ENCODE data around the gene DHX9.

DNA sequence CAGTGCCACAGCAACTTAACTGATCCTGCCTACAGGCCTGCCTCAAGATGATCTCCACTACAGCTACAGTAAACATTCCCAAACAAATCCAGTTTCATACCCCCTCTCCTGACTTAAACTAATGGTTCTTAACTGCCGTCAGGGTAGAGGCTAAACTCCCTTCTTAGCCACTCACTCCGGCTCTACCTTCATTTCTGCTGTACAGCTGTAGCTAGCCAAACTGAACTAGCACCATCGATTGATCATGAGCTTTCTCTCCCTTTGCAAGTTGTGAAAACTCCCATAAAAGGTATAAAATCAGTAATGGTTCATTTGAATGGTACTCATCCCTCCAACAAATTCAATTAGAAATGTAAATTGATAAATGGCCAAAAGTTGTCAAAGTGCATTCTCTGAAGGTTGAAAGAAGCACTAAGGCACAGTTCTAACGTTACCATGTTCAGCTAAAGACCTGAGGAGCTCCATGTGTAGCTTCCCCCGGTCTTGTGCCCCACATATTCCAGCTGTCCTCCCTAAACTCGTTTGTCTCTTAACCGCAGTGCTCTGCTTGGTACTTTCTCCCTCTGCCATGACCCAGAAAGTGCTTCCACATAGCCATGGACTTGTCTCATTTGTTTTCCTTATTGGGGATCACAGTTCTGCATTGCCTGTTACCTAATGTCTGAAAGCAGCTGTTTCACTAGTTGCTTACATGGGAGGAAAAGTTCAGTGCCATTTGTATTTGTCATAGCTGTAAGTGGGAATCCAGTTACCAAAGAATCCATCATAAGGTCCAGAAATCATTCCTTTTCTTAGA lies 49.8 kb downstream of the DHX9 start:
- TF ChIP-seq CTCF (IDR thresholded peaks at IDR 0.05; ENCODE audit: borderline replicate concordance, extremely low read depth, low read length, poor library complexity, severe bottlenecking) = no peak
- TF ChIP-seq EZH2 (IDR thresholded peaks at IDR 0.05; ENCODE audit: borderline replicate concordance, low read depth, low read length, severe bottlenecking) = no peak

Measured in DND-41 (cell line).